K562 (cell line): ENCODE results near the gene EIF2S1. TPM values are rescaled to one million over a fixed set of nuclear protein-coding genes. Genes with fewer than 3 reads are reported as not detected.

ENCODE experiments used
- ASH1L ChIP-seq: fragments of 450-650 bp; IDR thresholded peaks from 2 replicates; pipeline ENCODE4 v1.6.1; 2018; ENCODE audit warnings: borderline replicate concordance, mild to moderate bottlenecking, low read depth; ENCODE audit not compliant: partially characterized antibody
- CHCHD3 ChIP-seq: fragments of 250-450 bp; sonication (Bioruptor Pico); IDR thresholded peaks from 2 replicates; pipeline ENCODE4 v2.1.2; 2022; ENCODE audit warnings: mild to moderate bottlenecking
- DIDO1 ChIP-seq: fragments of 450-650 bp; IDR thresholded peaks from 2 replicates; pipeline ENCODE4 v1.6.1; 2016; ENCODE audit warnings: low read depth, missing biosample characterization, missing genetic modification characterization
- EP300 ChIP-seq: IDR thresholded peaks from 2 replicates; pipeline ENCODE4 v1.6.1; 2012; ENCODE audit warnings: low read length, improper control_type of control experiment
- FOS ChIP-seq: IDR thresholded peaks from 3 replicates; pipeline ENCODE4 v1.6.1; 2011; ENCODE audit not compliant: insufficient read length; ENCODE audit errors: extremely low read depth
- MEF2A ChIP-seq: IDR thresholded peaks from 2 replicates; pipeline ENCODE4 v1.6.1; 2011; ENCODE audit warnings: low read depth, mild to moderate bottlenecking, low read length, moderate library complexity; ENCODE audit not compliant: control insufficient read depth
- MNT ChIP-seq, 2 experiments: fragments of 450-650 bp; conservative IDR thresholded peaks; 2 replicates each; pipeline ENCODE4 v1.6.1; 2017; ENCODE audit warnings: mild to moderate bottlenecking in 2 of 2, moderate library complexity in 2 of 2
- NCOR1 ChIP-seq: fragments of 450-650 bp; IDR thresholded peaks from 2 replicates; pipeline ENCODE4 v1.6.1; 2016; ENCODE audit warnings: mild to moderate bottlenecking, moderate library complexity
- NFE2L1 ChIP-seq: fragments of 450-650 bp; IDR thresholded peaks from 2 replicates; pipeline ENCODE4 v1.6.1; 2016; ENCODE audit warnings: missing genetic modification characterization, low read depth, mild to moderate bottlenecking, missing compliant biosample characterization, moderate library complexity, borderline replicate concordance
- SMARCA5 ChIP-seq: fragments of 450-650 bp; IDR thresholded peaks from 2 replicates; pipeline ENCODE4 v1.6.1; 2016
- SMARCE1 ChIP-seq: fragments of 450-650 bp; IDR thresholded peaks from 2 replicates; pipeline ENCODE4 v1.7.1; 2016; ENCODE audit warnings: mild to moderate bottlenecking
- STAG1 ChIP-seq: sonication (generic); formaldehyde crosslinking; IDR thresholded peaks from 2 replicates; pipeline ENCODE4 v1.5.0; 2020; ENCODE audit warnings: missing genetic modification reagents, borderline replicate concordance
- TAF9B ChIP-seq: fragments of 450-650 bp; IDR thresholded peaks from 2 replicates; pipeline ENCODE4 v1.6.1; 2018; ENCODE audit warnings: mild to moderate bottlenecking; ENCODE audit not compliant: partially characterized antibody
- TCF3 ChIP-seq: sonication (generic); formaldehyde crosslinking; IDR thresholded peaks from 2 replicates; pipeline ENCODE4 v1.4.0; 2020; ENCODE audit warnings: mild to moderate bottlenecking, missing genetic modification reagents
- ZFP36 ChIP-seq: fragments of 150-350 bp; IDR thresholded peaks from 2 replicates; pipeline ENCODE4 v1.6.1; 2018; ENCODE audit warnings: low read length, low read depth; ENCODE audit not compliant: partially characterized antibody
- ZNF395 ChIP-seq: fragments of 200-800 bp; sonication (Bioruptor generic); IDR thresholded peaks from 2 replicates; pipeline ENCODE4 v1.6.1; 2017; ENCODE audit warnings: missing genetic modification characterization, missing compliant biosample characterization
- ZNF766 ChIP-seq: fragments of 200-800 bp; sonication (Bioruptor generic); conservative IDR thresholded peaks from 2 replicates; pipeline ENCODE4 v1.6.1; 2016; ENCODE audit warnings: missing genetic modification characterization, missing compliant biosample characterization
- polyA plus RNA-seq, 8 experiments: library from polyadenylated mRNA; depleted of rRNA in 4 of 8; stranded (reverse) in 5 of 8; unstranded in 3 of 8; fragments of >200 nt; fragmentation: Nextera tagmentation in 2 of 8; fragmentation: Illumina TruSeq in 1 of 8; extraction: Ambion mirVana in 2 of 8; extraction: Trizol in 1 of 8; gene quantifications; 2 replicates each; pipeline versions ENCODE4 v1.2.1 to v1.2.3, GENCODE V29; 2011 to 2014; ENCODE audit warnings: inconsistent platforms in 1 of 8, missing spikeins in 1 of 8
- total RNA-seq, 7 experiments: library from RNA; depleted of rRNA in 6 of 7; stranded (reverse); fragments of >200 nt in 6 of 7; fragmentation: Illumina TruSeq in 2 of 7; extraction: Trizol in 2 of 7; gene quantifications; 2 replicates each; pipeline versions ENCODE4 v1.2.1 to v1.2.3, GENCODE V29; 2011 to 2021; ENCODE audit warnings: low replicate concordance in 1 of 7
- TF ChIP-seq, protein P1 (sequence below): fragments of 250-450 bp; sonication (Bioruptor Pico); IDR thresholded peaks from 2 replicates; pipeline ENCODE4 v1.8.0; 2021; ENCODE audit warnings: mild to moderate bottlenecking, moderate library complexity
- TF ChIP-seq, protein P2 (sequence below): conservative IDR thresholded peaks from 2 replicates; pipeline ENCODE4 v1.6.1; 2011; ENCODE audit warnings: low read depth, mild to moderate bottlenecking, low read length; ENCODE audit not compliant: control insufficient read depth
- TF ChIP-seq, protein P3 (sequence below): fragments of 450-650 bp; IDR thresholded peaks from 2 replicates; pipeline ENCODE4 v1.6.1; 2016; ENCODE audit warnings: borderline replicate concordance

EIF2S1 gene
- total and polyA plus RNA-seq, 9 of the 15 experiments (the other 6 are each of a cell fraction or from before 2014, with no cell fraction given) = 216 to 1,018 (median 332) TPM

GRCh38 chr14:67418401-67419191, 58.5 kb downstream of the EIF2S1 start (continued):
- TF ChIP-seq MEF2A (no peak), NFE2L1 (tag) (no peak), ZNF395 (CRISPR knock-in tag) (peak; percentile 74; the same call in 1 of the 2 replicates), CHCHD3 (CRISPR knock-in tag) (no peak), DIDO1 (tag) (peak; percentile 42; the same call in 1 of the 2 replicates), MNT (conservative IDR thresholded peaks at IDR 0.05) (no peak; a peak in 1 of 4 replicates), ZNF766 (CRISPR knock-in tag) (0 out of 2 replicates have a peak, but pooled peaks have one; percentile 28), SMARCE1 (peak; percentile 97), SMARCA5 (no peak), ASH1L (no peak), TAF9B (peak; percentile 61), EP300 (peak; percentile 90), TCF3 (CRISPR knock-in tag) (peak; percentile 94), STAG1 (CRISPR knock-in tag) (no peak), NCOR1 (peak; percentile 81), FOS (peak; percentile 59), ZFP36 (no peak)
- TF ChIP-seq, protein P1, sequence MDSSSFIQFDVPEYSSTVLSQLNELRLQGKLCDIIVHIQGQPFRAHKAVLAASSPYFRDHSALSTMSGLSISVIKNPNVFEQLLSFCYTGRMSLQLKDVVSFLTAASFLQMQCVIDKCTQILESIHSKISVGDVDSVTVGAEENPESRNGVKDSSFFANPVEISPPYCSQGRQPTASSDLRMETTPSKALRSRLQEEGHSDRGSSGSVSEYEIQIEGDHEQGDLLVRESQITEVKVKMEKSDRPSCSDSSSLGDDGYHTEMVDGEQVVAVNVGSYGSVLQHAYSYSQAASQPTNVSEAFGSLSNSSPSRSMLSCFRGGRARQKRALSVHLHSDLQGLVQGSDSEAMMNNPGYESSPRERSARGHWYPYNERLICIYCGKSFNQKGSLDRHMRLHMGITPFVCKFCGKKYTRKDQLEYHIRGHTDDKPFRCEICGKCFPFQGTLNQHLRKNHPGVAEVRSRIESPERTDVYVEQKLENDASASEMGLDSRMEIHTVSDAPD (CRISPR knock-in tag) = no peak
- TF ChIP-seq, protein P2, sequence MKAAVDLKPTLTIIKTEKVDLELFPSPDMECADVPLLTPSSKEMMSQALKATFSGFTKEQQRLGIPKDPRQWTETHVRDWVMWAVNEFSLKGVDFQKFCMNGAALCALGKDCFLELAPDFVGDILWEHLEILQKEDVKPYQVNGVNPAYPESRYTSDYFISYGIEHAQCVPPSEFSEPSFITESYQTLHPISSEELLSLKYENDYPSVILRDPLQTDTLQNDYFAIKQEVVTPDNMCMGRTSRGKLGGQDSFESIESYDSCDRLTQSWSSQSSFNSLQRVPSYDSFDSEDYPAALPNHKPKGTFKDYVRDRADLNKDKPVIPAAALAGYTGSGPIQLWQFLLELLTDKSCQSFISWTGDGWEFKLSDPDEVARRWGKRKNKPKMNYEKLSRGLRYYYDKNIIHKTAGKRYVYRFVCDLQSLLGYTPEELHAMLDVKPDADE = peak; percentile 53; the same call in 1 of the 2 replicates
- TF ChIP-seq, protein P3, sequence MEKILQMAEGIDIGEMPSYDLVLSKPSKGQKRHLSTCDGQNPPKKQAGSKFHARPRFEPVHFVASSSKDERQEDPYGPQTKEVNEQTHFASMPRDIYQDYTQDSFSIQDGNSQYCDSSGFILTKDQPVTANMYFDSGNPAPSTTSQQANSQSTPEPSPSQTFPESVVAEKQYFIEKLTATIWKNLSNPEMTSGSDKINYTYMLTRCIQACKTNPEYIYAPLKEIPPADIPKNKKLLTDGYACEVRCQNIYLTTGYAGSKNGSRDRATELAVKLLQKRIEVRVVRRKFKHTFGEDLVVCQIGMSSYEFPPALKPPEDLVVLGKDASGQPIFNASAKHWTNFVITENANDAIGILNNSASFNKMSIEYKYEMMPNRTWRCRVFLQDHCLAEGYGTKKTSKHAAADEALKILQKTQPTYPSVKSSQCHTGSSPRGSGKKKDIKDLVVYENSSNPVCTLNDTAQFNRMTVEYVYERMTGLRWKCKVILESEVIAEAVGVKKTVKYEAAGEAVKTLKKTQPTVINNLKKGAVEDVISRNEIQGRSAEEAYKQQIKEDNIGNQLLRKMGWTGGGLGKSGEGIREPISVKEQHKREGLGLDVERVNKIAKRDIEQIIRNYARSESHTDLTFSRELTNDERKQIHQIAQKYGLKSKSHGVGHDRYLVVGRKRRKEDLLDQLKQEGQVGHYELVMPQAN = no peak
